K562 (cell line): Measurements from ENCODE around the gene MINDY4. TPM values are rescaled to one million over a fixed set of nuclear protein-coding genes. Genes with fewer than 3 reads are reported as not detected.

Source experiments
- ATF4 ChIP-seq: fragments of 450-650 bp; formaldehyde crosslinking; IDR thresholded peaks from 2 replicates; pipeline ENCODE4 v1.4.0; 2022; ENCODE audit warnings: mild to moderate bottlenecking, moderate library complexity
- CTBP1 ChIP-seq: fragments of 450-650 bp; IDR thresholded peaks from 2 replicates; pipeline ENCODE4 v1.6.1; 2016; ENCODE audit warnings: borderline replicate concordance
- EGR1 ChIP-seq: fragments of 450-650 bp; conservative IDR thresholded peaks from 2 replicates; pipeline ENCODE4 v1.6.1; 2017; ENCODE audit warnings: mild to moderate bottlenecking
- FIP1L1 ChIP-seq: fragments of 200-400 bp; formaldehyde crosslinking; IDR thresholded peaks from 2 replicates; pipeline ENCODE4 v1.6.1; 2018; ENCODE audit warnings: mild to moderate bottlenecking, low read depth, low read length; ENCODE audit not compliant: poor library complexity, severe bottlenecking
- FOXM1 ChIP-seq, 2 experiments: fragments of 450-650 bp in 1 of 2; sonication (generic) in 1 of 2; formaldehyde crosslinking in 1 of 2; IDR thresholded peaks; 2 replicates each; pipeline versions ENCODE4 v1.6.1 to v1.9.0; 2017 to 2022; ENCODE audit warnings: low read depth in 2 of 2, mild to moderate bottlenecking in 2 of 2, missing genetic modification reagents in 1 of 2, moderate library complexity in 1 of 2
- FOXO4 ChIP-seq: fragments of 450-650 bp; formaldehyde crosslinking; IDR thresholded peaks from 2 replicates; pipeline ENCODE4 v1.4.0; 2020; ENCODE audit warnings: mild to moderate bottlenecking, moderate library complexity
- FOXP1 ChIP-seq: sonication (generic); formaldehyde crosslinking; IDR thresholded peaks from 2 replicates; pipeline ENCODE4 v1.8.0; 2022; ENCODE audit warnings: mild to moderate bottlenecking, missing genetic modification reagents
- HDAC2 ChIP-seq: fragments of 450-650 bp; IDR thresholded peaks from 2 replicates; pipeline ENCODE4 v1.6.1; 2016; ENCODE audit warnings: mild to moderate bottlenecking
- NCOA2 ChIP-seq, 2 experiments: fragments of 450-650 bp; IDR thresholded peaks; 2 replicates each; pipeline ENCODE4 v1.6.1; 2018; ENCODE audit warnings: mild to moderate bottlenecking in 2 of 2, moderate library complexity in 1 of 2; ENCODE audit not compliant: partially characterized antibody in 2 of 2
- NR2C2 ChIP-seq, 2 experiments: fragments of 200-800 bp in 1 of 2; sonication (Bioruptor generic) in 1 of 2; sonication (generic) in 1 of 2; formaldehyde crosslinking in 1 of 2; IDR thresholded peaks; 2 replicates each; pipeline versions ENCODE4 v1.6.1 to v1.8.0; 2016 to 2022; ENCODE audit warnings: mild to moderate bottlenecking in 1 of 2, missing compliant biosample characterization in 1 of 2, missing genetic modification characterization in 1 of 2, missing genetic modification reagents in 1 of 2
- NR3C1 ChIP-seq: sonication (generic); formaldehyde crosslinking; IDR thresholded peaks from 2 replicates; pipeline ENCODE4 v1.8.1; 2022; ENCODE audit warnings: missing genetic modification reagents
- U2AF1 ChIP-seq: fragments of 200-400 bp; formaldehyde crosslinking; optimal IDR thresholded peaks from 2 replicates; pipeline ENCODE3; 2017; ENCODE audit warnings: mild to moderate bottlenecking, low read depth, low read length, moderate library complexity
- ZNF165 ChIP-seq: fragments of 250-450 bp; sonication (Bioruptor Pico); IDR thresholded peaks from 2 replicates; pipeline ENCODE4 v1.4.0; 2020; ENCODE audit warnings: borderline replicate concordance
- ZNF239 ChIP-seq: fragments of 250-450 bp; sonication (Bioruptor Pico); IDR thresholded peaks from 2 replicates; pipeline ENCODE4 v1.4.0; 2020; ENCODE audit warnings: mild to moderate bottlenecking
- ZNF444 ChIP-seq: fragments of 250-450 bp; sonication (Bioruptor Pico); IDR thresholded peaks from 2 replicates; pipeline ENCODE4 v1.4.0; 2020; ENCODE audit warnings: mild to moderate bottlenecking, moderate library complexity
- ZNF583 ChIP-seq: fragments of 250-450 bp; sonication (Bioruptor Pico); IDR thresholded peaks from 2 replicates; pipeline ENCODE4 v1.4.0; 2020
- ZNF780A ChIP-seq: fragments of 250-450 bp; sonication (Bioruptor Pico); IDR thresholded peaks from 2 replicates; pipeline ENCODE4 v1.5.0; 2021; ENCODE audit warnings: mild to moderate bottlenecking
- polyA plus RNA-seq, 8 experiments: library from polyadenylated mRNA; depleted of rRNA in 4 of 8; stranded (reverse) in 5 of 8; unstranded in 3 of 8; fragments of >200 nt; fragmentation: Nextera tagmentation in 2 of 8; fragmentation: Illumina TruSeq in 1 of 8; extraction: Ambion mirVana in 2 of 8; extraction: Trizol in 1 of 8; gene quantifications; 2 replicates each; pipeline versions ENCODE4 v1.2.1 to v1.2.3, GENCODE V29; 2011 to 2014; ENCODE audit warnings: inconsistent platforms in 1 of 8, missing spikeins in 1 of 8
- total RNA-seq, 7 experiments: library from RNA; depleted of rRNA in 6 of 7; stranded (reverse); fragments of >200 nt in 6 of 7; fragmentation: Illumina TruSeq in 2 of 7; extraction: Trizol in 2 of 7; gene quantifications; 2 replicates each; pipeline versions ENCODE4 v1.2.1 to v1.2.3, GENCODE V29; 2011 to 2021; ENCODE audit warnings: low replicate concordance in 1 of 7
- TF ChIP-seq, protein P1 (sequence below): fragments of 250-450 bp; sonication (Bioruptor Pico); IDR thresholded peaks from 2 replicates; pipeline ENCODE4 v1.5.0; 2021

Gene MINDY4
- total and polyA plus RNA-seq, 9 of the 15 experiments (the other 6 are each of a cell fraction or from before 2014, with no cell fraction given) = 2.1 to 16.7 (median 11.0) TPM

DNA sequence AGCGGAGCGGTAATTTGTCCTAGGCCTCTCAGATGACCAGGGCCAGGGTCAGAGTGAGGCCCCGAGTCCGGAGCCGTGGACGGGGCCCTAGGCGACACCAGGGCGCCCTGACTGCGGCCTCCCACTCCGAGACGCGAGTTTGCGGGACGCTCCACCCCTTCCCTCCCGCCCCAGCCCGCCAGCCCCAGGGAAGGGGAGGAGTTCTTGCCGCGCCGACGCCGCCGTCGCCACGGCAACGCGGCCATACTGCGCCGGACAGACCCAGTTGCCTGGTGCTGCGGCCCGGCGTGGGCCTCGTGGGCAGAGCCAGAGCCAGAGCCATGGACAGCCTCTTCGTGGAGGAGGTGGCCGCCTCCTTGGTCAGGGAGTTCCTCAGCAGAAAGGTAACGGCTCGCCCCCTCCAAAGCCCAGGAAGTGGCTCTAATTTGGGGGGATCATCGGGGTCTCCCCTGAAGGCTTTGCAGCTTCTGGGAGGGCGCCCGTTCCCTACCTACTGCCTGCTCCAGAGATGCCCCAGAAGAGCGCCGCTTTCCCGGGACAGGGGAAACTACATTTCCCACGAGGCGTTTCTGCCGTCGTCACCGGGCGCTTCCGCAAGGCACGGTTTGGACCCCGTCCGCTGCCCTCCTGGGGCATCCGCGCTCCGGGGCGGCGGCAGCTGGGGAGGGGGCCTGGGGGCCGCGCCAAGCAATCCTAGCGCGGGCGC is at the start of gene MINDY4 (continued):
- TF ChIP-seq, protein P1, sequence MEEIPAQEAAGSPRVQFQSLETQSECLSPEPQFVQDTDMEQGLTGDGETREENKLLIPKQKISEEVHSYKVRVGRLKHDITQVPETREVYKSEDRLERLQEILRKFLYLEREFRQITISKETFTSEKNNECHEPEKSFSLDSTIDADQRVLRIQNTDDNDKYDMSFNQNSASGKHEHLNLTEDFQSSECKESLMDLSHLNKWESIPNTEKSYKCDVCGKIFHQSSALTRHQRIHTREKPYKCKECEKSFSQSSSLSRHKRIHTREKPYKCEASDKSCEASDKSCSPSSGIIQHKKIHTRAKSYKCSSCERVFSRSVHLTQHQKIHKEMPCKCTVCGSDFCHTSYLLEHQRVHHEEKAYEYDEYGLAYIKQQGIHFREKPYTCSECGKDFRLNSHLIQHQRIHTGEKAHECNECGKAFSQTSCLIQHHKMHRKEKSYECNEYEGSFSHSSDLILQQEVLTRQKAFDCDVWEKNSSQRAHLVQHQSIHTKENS (CRISPR knock-in tag) = no peak
- peak; percentile 64; the same call in 1 of the 2 replicates for TF ChIP-seq HDAC2
- TF ChIP-seq ZNF780A = no peak
- no peak for TF ChIP-seq ZNF165 (CRISPR knock-in tag)
- TF ChIP-seq ZNF583 (CRISPR knock-in tag) = no peak
- TF ChIP-seq ZNF444 (CRISPR knock-in tag) = no peak
- no peak for TF ChIP-seq NR2C2 (CRISPR knock-in tag; IDR thresholded peaks at IDR 0.05)
- TF ChIP-seq NR2C2 (tag; IDR thresholded peaks at IDR 0.05) = peak; percentile 62
- no peak for TF ChIP-seq ZNF239 (CRISPR knock-in tag)
- no peak for TF ChIP-seq U2AF1
- TF ChIP-seq NCOA2 (IDR thresholded peaks at IDR 0.05; ENCODE audit: partially characterized antibody in 2 of 2) = no peak
- no peak for TF ChIP-seq FOXM1 (IDR thresholded peaks at IDR 0.05; ENCODE audit: low read depth)
- no peak for TF ChIP-seq FOXM1 (CRISPR knock-in tag; IDR thresholded peaks at IDR 0.05; ENCODE audit: low read depth)
- no peak for TF ChIP-seq FOXP1
- no peak for TF ChIP-seq EGR1
- TF ChIP-seq ATF4 = 0 out of 2 replicates have a peak, but pooled peaks have one; percentile 19
- peak; percentile 43; the same call in 1 of the 2 replicates for TF ChIP-seq CTBP1
- TF ChIP-seq FIP1L1 = no peak
- TF ChIP-seq FOXO4 = no peak
- no peak for TF ChIP-seq NR3C1
